ENCODE data around the gene TSFM. TPM values are rescaled to one million over a fixed set of nuclear protein-coding genes. Genes with fewer than 3 reads are reported as not detected.
A peak's percentile ranks its signal among the peaks of the same experiment; 100 is the strongest.

TSFM gene
- total RNA-seq, 4 donors from 2014 or later = 37.6 to 47.5 (median 40.1) TPM

DNA sequence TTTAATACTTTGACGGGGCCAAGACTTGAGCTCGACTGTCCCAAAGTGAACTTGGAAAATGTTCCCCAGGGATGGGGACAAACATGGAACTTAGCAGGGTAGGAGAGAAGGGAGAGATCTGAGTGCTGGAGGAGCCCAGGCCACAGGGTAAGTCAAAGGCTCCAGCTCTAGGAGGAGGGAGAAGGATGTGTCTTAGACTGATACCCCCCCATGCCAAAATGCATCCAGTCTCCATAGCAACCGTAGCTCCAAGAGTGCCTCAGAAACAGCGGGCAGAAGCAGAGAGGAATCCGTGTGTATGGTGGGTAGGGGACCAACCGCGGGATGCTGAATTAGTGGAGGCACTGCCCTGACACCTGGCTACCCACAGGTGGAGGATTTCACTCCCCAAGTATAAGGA lies 43.2 kb upstream of the TSFM start:
- no peak for DNase-seq
- intact Hi-C loops (cut with DNase I; ENCODE audit: low total_unique reads) = no loop called here
- peaks cover 11 to 27% of the 10 kb centered on the region in 2 donors for H3K4me1 ChIP-seq
- ATAC-seq = no peak
- H3K27ac ChIP-seq = peak overlapping the region; percentile 41 to 66 (median 58)
- TF ChIP-seq, protein P1, sequence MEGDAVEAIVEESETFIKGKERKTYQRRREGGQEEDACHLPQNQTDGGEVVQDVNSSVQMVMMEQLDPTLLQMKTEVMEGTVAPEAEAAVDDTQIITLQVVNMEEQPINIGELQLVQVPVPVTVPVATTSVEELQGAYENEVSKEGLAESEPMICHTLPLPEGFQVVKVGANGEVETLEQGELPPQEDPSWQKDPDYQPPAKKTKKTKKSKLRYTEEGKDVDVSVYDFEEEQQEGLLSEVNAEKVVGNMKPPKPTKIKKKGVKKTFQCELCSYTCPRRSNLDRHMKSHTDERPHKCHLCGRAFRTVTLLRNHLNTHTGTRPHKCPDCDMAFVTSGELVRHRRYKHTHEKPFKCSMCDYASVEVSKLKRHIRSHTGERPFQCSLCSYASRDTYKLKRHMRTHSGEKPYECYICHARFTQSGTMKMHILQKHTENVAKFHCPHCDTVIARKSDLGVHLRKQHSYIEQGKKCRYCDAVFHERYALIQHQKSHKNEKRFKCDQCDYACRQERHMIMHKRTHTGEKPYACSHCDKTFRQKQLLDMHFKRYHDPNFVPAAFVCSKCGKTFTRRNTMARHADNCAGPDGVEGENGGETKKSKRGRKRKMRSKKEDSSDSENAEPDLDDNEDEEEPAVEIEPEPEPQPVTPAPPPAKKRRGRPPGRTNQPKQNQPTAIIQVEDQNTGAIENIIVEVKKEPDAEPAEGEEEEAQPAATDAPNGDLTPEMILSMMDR (IDR thresholded peaks at IDR 0.05 in 4 of 5, conservative IDR thresholded peaks at IDR 0.05 in 1 of 5) = no peak
- TF ChIP-seq POLR2A (IDR thresholded peaks at IDR 0.05) = no peak
- in situ Hi-C loops (cut with MboI; ENCODE audit: low sequenced_read_pairs in 4 of 4) = no loop called here
- H3K36me3 ChIP-seq = no peaks in the 10 kb centered on the region
- peaks cover 46 to 55% (median 47%) of the 10 kb centered on the region in 3 donors for H3K27me3 ChIP-seq
- peak overlapping the region in 1 of 4 donors; percentile 47 for H3K4me3 ChIP-seq
- H3K9me3 ChIP-seq = no peaks in the 10 kb centered on the region

DNA sequence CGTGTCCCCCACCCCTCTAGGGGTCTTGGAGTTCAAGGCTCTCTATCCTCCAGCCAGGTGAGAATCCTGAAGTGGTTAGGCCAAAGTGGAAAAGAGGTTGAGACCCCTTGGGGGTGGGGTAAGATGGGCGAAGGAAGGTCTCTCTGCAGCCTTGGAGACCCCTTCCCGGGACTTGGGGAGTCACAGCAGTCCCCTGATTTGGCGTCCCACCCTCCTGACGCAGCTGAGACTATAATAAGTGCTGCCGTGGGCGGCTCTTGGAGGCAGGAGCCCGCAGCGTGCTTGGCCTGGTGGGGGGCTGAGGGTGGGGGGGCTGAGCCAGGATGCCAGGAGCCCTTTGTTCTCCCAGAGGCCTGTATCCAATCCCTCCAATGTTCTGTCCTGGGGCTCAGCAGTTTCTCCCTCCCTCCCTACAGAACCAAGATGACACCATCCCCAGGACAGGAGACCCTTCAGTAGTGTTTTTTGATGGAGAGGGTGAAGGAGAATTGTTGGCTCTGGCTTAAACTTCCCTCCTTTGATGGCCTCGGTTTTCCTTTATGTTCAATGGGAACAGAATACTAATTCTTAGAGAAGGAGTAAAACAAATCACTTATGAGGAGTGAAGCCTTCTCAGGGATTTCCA lies 42.6 kb upstream of the TSFM start:
- H3K36me3 ChIP-seq = no peaks in the 10 kb centered on the region
- in situ Hi-C loops (cut with MboI; ENCODE audit: low sequenced_read_pairs in 4 of 4) = no loop called here
- intact Hi-C loops (cut with DNase I; ENCODE audit: low total_unique reads) = no loop called here
- no peaks in the 10 kb centered on the region for H3K9me3 ChIP-seq
- ATAC-seq = no peak
- peaks cover 11 to 27% of the 10 kb centered on the region in 2 donors for H3K4me1 ChIP-seq
- H3K27me3 ChIP-seq = peaks cover 46 to 55% (median 47%) of the 10 kb centered on the region in 3 donors
- no peak for DNase-seq
- peak overlapping the region; percentile 41 to 66 (median 58) for H3K27ac ChIP-seq
- no peak overlapping the region for H3K4me3 ChIP-seq
- TF ChIP-seq, protein P1 (IDR thresholded peaks at IDR 0.05 in 4 of 5, conservative IDR thresholded peaks at IDR 0.05 in 1 of 5) = no peak
- TF ChIP-seq POLR2A (IDR thresholded peaks at IDR 0.05) = no peak

DNA sequence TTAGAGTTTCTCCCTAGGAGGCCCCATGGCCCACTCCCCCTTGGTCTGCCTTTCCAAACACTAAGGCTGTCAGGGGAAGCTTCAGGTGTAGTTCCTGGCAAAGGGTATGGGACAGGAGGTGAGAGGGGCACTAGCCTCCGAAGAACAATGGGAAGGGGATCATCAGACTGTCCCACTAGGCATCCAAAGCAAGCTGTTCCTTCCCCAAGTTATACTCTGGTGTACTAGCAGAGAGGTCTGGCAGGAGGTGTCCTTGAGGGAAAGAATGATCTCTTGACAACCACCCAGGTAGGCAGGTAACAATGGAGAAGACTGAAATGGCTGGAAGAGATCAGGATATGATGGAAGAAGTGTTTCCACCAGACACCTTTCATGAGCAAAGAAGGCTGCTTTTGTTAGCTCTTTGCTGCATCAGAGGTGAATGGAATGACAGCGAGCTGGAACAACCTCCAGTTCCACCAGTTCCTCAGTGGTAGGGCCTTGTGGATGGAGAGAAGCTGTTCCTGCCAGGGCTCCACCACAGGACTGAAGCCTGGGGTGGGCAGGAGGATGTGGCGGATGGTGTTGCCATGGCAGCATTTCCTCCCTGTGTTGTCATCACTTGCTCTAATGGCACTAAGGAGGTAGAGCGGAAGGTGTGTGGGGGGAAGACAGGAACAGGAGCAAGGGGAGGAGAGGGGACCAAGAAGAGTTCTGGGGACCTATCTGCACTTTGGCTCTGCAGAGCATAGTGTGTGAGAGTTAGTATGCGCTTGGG lies 41.8 kb upstream of the TSFM start:
- no peak for ATAC-seq
- in situ Hi-C loops (cut with MboI; ENCODE audit: low sequenced_read_pairs in 4 of 4) = no loop called here
- Histone ChIP-seq H3K4me1 (peaks cover 16 to 25% of the 10 kb centered on the region in 2 donors), H3K27ac (peak overlapping the region; percentile 38 to 66 (median 58)), H3K27me3 (peaks cover 39 to 47% (median 43%) of the 10 kb centered on the region in 3 donors), H3K36me3 (no peaks in the 10 kb centered on the region), H3K4me3 (no peak overlapping the region), H3K9me3 (no peaks in the 10 kb centered on the region)
- no peak for TF ChIP-seq POLR2A (IDR thresholded peaks at IDR 0.05)
- TF ChIP-seq, protein P1 (IDR thresholded peaks at IDR 0.05 in 4 of 5, conservative IDR thresholded peaks at IDR 0.05 in 1 of 5) = no peak
- intact Hi-C loops (cut with DNase I; ENCODE audit: low total_unique reads) = no loop called here
- DNase-seq = no peak

DNA sequence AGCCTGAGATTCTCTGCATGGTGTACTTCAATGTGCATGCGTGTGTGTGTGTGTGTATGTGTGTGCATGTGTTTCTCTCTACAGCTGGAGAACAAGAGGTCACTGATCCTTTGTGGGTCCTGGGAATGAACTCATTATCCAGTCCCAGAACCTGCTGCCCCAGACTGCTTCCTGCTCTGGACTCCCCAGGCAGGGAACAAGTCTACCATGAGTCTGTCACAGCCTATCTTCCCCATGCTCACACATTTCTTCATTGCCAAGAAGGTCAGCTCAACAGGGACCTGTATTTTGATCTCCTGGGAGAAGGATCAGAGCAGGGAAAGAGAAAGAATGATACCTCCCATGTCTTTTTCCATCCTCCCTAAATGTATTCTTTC lies 41.2 kb upstream of the TSFM start:
- no peak for DNase-seq

More for the DNA sequence above, 41.2 kb upstream of the TSFM start:
- in situ Hi-C loops (cut with MboI; ENCODE audit: low sequenced_read_pairs in 4 of 4) = no loop called here
- TF ChIP-seq POLR2A (IDR thresholded peaks at IDR 0.05) = no peak
- Histone ChIP-seq H3K9me3 (no peaks in the 10 kb centered on the region), H3K27me3 (peaks cover 33 to 41% (median 37%) of the 10 kb centered on the region in 3 donors), H3K27ac (peak overlapping the region in 3 of 4 donors; percentile 54 to 93 (median 62)), H3K4me3 (peak overlapping the region in 1 of 4 donors; percentile 29), H3K4me1 (peaks cover 19 to 20% of the 10 kb centered on the region in 2 donors), H3K36me3 (peaks cover 0 to 1% of the 10 kb centered on the region in 2 donors)
- intact Hi-C loops (cut with DNase I; ENCODE audit: low total_unique reads) = no loop called here
- ATAC-seq = no peak
